Breast epithelium (tissue), 3 donors: ENCODE data around the gene ANTXR1.

Source experiments
- POLR2A ChIP-seq: fragments of 450-650 bp; IDR thresholded peaks from one replicate; pipeline ENCODE4 v1.6.1; 2016; ENCODE audit warnings: antibody characterized with exemption, mild to moderate bottlenecking, moderate library complexity
- TF ChIP-seq, protein P1 (sequence below), 3 donors: fragments of 450-650 bp; IDR thresholded peaks; one replicate each; pipeline ENCODE4 v1.5.1; 2016 to 2017; ENCODE audit warnings: antibody characterized with exemption in 3 of 3, mild to moderate bottlenecking in 3 of 3, moderate library complexity in 3 of 3

DNA sequence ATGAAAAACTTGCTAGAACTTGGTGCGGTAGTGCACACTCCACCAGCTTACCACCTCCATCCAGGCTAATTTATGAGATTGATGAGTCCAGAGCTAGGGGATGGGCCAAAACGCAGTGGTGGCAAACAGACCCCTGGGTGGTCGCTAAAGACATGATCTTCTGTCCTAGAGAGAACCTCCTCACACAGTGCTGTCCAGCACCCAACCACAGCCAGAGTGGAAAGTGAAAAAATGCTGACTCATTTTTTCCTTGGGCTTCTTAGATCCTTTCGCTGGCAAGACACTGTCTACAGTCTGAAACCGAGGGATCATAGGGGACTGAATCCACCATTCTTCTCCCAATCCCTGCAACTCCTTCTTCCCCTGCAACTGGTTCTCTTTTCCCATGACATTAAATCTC is 4.1 kb downstream of the ANTXR1 start:
- TF ChIP-seq, protein P1, sequence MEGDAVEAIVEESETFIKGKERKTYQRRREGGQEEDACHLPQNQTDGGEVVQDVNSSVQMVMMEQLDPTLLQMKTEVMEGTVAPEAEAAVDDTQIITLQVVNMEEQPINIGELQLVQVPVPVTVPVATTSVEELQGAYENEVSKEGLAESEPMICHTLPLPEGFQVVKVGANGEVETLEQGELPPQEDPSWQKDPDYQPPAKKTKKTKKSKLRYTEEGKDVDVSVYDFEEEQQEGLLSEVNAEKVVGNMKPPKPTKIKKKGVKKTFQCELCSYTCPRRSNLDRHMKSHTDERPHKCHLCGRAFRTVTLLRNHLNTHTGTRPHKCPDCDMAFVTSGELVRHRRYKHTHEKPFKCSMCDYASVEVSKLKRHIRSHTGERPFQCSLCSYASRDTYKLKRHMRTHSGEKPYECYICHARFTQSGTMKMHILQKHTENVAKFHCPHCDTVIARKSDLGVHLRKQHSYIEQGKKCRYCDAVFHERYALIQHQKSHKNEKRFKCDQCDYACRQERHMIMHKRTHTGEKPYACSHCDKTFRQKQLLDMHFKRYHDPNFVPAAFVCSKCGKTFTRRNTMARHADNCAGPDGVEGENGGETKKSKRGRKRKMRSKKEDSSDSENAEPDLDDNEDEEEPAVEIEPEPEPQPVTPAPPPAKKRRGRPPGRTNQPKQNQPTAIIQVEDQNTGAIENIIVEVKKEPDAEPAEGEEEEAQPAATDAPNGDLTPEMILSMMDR (IDR thresholded peaks at IDR 0.05) = no peak
- no peak for TF ChIP-seq POLR2A
